GM12892 (cell line): ENCODE measurements around the gene INKA1.

Experiments used
- POLR2A ChIP-seq: IDR thresholded peaks from 2 replicates; pipeline ENCODE4 v1.6.1; 2011; ENCODE audit warnings: low read depth, low read length, control low read depth
- POLR2AphosphoS5 ChIP-seq: IDR thresholded peaks from 2 replicates; pipeline ENCODE4 v1.6.1; 2011; ENCODE audit warnings: low read depth, low read length, control low read depth
- TAF1 ChIP-seq: IDR thresholded peaks from 2 replicates; pipeline ENCODE4 v1.6.1; 2011; ENCODE audit warnings: low read depth, mild to moderate bottlenecking, control low read depth, low read length, borderline replicate concordance

- TF ChIP-seq POLR2AphosphoS5 (no peak), TAF1 (no peak), POLR2A (no peak)
Measured at GRCh38 chr3:49779358-49780079, 23.5 kb upstream of the INKA1 start.
